Karpas-422 (cell line): Measurements from ENCODE around the gene NR2F6. TPM values are rescaled to one million over a fixed set of nuclear protein-coding genes. Genes with fewer than 3 reads are reported as not detected.

ENCODE experiments used
- DNase-seq: peaks from one replicate; pipeline ENCODE4 v3.0.0-alpha.2; 2015
- H2AFZ ChIP-seq: fragments of 200-600 bp; sonication (generic); 2 replicates; pipeline ENCODE4 v1.6.1; 2014; ENCODE audit warnings: antibody characterized with exemption, low read length, mixed read lengths
- H3K27ac ChIP-seq: fragments of 200-600 bp; sonication (generic); 2 replicates; pipeline ENCODE4 v1.5.1; 2014; ENCODE audit warnings: mild to moderate bottlenecking, low read length, moderate library complexity
- H3K27me3 ChIP-seq: fragments of 200-600 bp; sonication (generic); 2 replicates; pipeline ENCODE4 v1.6.1; 2014; ENCODE audit warnings: low read length, mixed read lengths
- H3K36me3 ChIP-seq: fragments of 200-600 bp; sonication (generic); 2 replicates; pipeline ENCODE4 v1.6.1; 2014; ENCODE audit warnings: low read length, mixed read lengths; ENCODE audit not compliant: insufficient read depth
- H3K4me1 ChIP-seq: fragments of 200-600 bp; sonication (generic); 2 replicates; pipeline ENCODE4 v1.6.1; 2014; ENCODE audit warnings: mild to moderate bottlenecking, low read length, mixed read lengths
- H3K4me2 ChIP-seq: fragments of 200-600 bp; sonication (generic); 2 replicates; pipeline ENCODE4 v1.6.1; 2014; ENCODE audit warnings: low read length, low read depth, mild to moderate bottlenecking; ENCODE audit not compliant: poor library complexity, severe bottlenecking
- H3K4me3 ChIP-seq: fragments of 200-600 bp; sonication (generic); 2 replicates; pipeline ENCODE4 v1.5.1; 2014; ENCODE audit warnings: mild to moderate bottlenecking, antibody characterized with exemption, low read length, mixed read lengths
- H3K79me2 ChIP-seq: fragments of 200-600 bp; sonication (generic); 2 replicates; pipeline ENCODE4 v1.6.1; 2014; ENCODE audit warnings: mild to moderate bottlenecking, low read length, mixed read lengths
- H3K9ac ChIP-seq: fragments of 200-600 bp; sonication (generic); 2 replicates; pipeline ENCODE4 v1.6.0; 2014; ENCODE audit warnings: low read length
- H3K9me2 ChIP-seq: fragments of 200-600 bp; sonication (generic), shearing (Covaris generic); replicated peaks from 2 replicates; pipeline ENCODE4 v1.6.0; 2014; ENCODE audit warnings: mild to moderate bottlenecking, low read length, moderate library complexity; ENCODE audit not compliant: insufficient read depth
- H3K9me3 ChIP-seq: fragments of 300-700, 200-600 bp; sonication (generic); 2 replicates; pipeline ENCODE4 v1.6.1; 2014; ENCODE audit warnings: low read length, mixed read lengths
- H4K20me1 ChIP-seq: fragments of 200-600 bp; sonication (generic); 2 replicates; pipeline ENCODE4 v1.6.1; 2014; ENCODE audit warnings: mild to moderate bottlenecking, antibody characterized with exemption, low read length, low read depth; ENCODE audit not compliant: insufficient read depth
- total RNA-seq: library from RNA; depleted of rRNA; stranded (reverse); fragments of >200 nt; shearing (Covaris generic); gene quantifications from 2 replicates; pipeline ENCODE4 v1.2.3, GENCODE V29; 2014; ENCODE audit warnings: low replicate concordance

Gene NR2F6
- total RNA-seq, 1 experiment from 2014 or later, result 8.6 TPM

- DNase-seq, result peak; percentile 87
- H3K4me1 ChIP-seq, result peaks cover 13% of the 10 kb centered on the region
- no peak overlapping the region for H3K4me3 ChIP-seq
- H3K9me2 ChIP-seq, result no peaks in the 10 kb centered on the region
- peaks cover 30% of the 10 kb centered on the region for H3K36me3 ChIP-seq
- H2AFZ ChIP-seq, result no peak overlapping the region
- no peaks in the 10 kb centered on the region for H3K27me3 ChIP-seq
- H4K20me1 ChIP-seq, result no peaks in the 10 kb centered on the region
- no peaks in the 10 kb centered on the region for H3K79me2 ChIP-seq
- H3K27ac ChIP-seq, result no peak overlapping the region
- no peak overlapping the region for H3K9ac ChIP-seq
- H3K4me2 ChIP-seq, result no peak overlapping the region
- no peaks in the 10 kb centered on the region for H3K9me3 ChIP-seq
These were observed 40.2 kb downstream of the NR2F6 start for GRCh38 chr19:17205237-17206140.

DNA sequence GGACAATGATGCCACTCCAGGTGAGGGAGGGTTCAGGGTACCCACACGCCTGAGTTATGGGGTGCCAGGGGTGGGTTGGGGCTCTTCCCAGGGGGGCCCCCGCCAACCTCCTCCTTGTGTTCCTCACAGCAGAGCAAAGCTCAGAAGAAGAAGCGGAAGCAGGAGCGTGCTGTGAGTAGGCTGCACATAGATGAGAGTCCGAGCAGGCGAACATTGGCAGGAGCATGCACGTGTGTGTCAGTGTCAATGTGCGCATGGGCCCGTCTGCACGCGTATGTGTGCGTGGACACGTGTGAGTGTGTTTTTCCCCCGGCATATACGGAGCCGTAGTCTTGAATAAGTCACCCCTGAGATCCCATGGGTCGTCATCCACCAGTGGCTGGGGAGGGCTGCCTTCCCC, 43.0 kb downstream of the NR2F6 start:
- H3K4me1 ChIP-seq, result peaks cover 4% of the 10 kb centered on the region
- DNase-seq, result no peak
- H4K20me1 ChIP-seq, result no peaks in the 10 kb centered on the region
- H3K79me2 ChIP-seq, result no peaks in the 10 kb centered on the region
- no peak overlapping the region for H3K4me2 ChIP-seq
- H3K36me3 ChIP-seq, result peaks cover 36% of the 10 kb centered on the region
- H3K4me3 ChIP-seq, result no peak overlapping the region
- H2AFZ ChIP-seq, result no peak overlapping the region
- H3K27me3 ChIP-seq, result no peaks in the 10 kb centered on the region
- no peak overlapping the region for H3K27ac ChIP-seq
- H3K9me3 ChIP-seq, result no peaks in the 10 kb centered on the region
- H3K9me2 ChIP-seq, result no peaks in the 10 kb centered on the region
- no peak overlapping the region for H3K9ac ChIP-seq

DNA sequence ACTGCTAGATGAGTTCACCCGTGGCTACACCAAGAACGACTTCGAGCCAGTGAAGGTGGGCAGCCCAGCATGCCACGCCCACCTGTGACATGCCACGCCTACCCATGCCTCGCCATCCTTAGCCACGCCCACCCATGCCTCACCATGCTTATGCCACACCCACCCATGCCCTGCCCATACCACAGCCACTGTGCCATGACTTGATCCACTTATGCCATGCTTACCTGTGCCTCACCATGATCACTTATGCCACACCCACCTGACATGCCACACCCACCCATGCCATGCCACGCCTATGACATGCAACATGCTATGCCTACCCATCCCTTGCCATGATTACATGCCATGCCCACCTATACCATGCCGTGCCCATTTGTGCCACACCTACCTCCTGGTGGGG, 43.5 kb downstream of the NR2F6 start:
- no peak overlapping the region for H3K4me2 ChIP-seq
- peaks cover 4% of the 10 kb centered on the region for H3K4me1 ChIP-seq
- H3K9me3 ChIP-seq, result no peaks in the 10 kb centered on the region
- H3K36me3 ChIP-seq, result peaks cover 36% of the 10 kb centered on the region
- DNase-seq, result peak; percentile 80
- no peak overlapping the region for H3K4me3 ChIP-seq
- no peak overlapping the region for H3K27ac ChIP-seq
- H3K9ac ChIP-seq, result no peak overlapping the region
- H4K20me1 ChIP-seq, result no peaks in the 10 kb centered on the region
- H3K27me3 ChIP-seq, result no peaks in the 10 kb centered on the region
- no peak overlapping the region for H2AFZ ChIP-seq
- no peaks in the 10 kb centered on the region for H3K79me2 ChIP-seq
- H3K9me2 ChIP-seq, result no peaks in the 10 kb centered on the region

DNA sequence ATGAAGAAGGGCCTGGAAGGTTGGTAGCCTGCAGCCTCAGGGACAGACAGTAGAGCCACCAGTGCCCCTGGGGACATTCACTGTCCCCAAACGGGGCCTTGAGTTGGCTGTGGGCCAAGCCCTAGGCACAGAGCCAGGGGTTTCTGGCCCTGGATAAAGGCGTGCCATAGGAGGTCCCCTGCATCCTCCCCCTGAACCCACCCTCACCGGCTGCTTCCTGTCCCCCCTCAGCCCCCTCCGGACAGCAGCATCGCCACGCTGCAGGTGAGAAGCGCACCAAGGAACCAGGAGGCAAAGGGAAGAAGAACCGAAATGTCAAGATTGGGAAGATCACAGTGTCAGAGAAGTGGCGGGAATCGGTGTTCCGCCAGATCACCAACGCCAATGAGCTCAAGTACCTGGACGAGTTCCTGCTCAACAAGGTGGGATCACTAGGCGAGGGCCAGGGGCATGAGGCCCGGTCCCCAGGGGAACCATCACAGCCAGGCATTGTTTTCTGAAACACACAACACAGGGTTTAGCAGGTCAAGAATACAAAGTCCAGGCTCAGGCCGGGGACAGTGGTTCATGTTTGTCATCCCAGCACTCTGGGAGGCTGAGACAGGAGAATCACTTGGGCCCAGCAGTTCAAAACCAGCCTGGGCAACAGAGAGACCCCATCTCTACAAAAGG, 45.2 kb downstream of the NR2F6 start:
- peaks cover 36% of the 10 kb centered on the region for H3K36me3 ChIP-seq
- no peak overlapping the region for H3K4me2 ChIP-seq
- no peak overlapping the region for H3K4me3 ChIP-seq
- H3K27ac ChIP-seq, result no peak overlapping the region
- no peaks in the 10 kb centered on the region for H3K27me3 ChIP-seq
- H3K4me1 ChIP-seq, result peaks cover 4% of the 10 kb centered on the region
- H3K79me2 ChIP-seq, result no peaks in the 10 kb centered on the region
- H3K9me3 ChIP-seq, result no peaks in the 10 kb centered on the region
- no peaks in the 10 kb centered on the region for H3K9me2 ChIP-seq
- no peak overlapping the region for H3K9ac ChIP-seq
- no peak overlapping the region for H2AFZ ChIP-seq
- DNase-seq, result no peak
- no peaks in the 10 kb centered on the region for H4K20me1 ChIP-seq

GRCh38 chr19:17197666-17198065, 48.1 kb downstream of the NR2F6 start:
- H3K27ac ChIP-seq, result no peak overlapping the region
- no peaks in the 10 kb centered on the region for H3K79me2 ChIP-seq
- H3K36me3 ChIP-seq, result peaks cover 28% of the 10 kb centered on the region
- H3K27me3 ChIP-seq, result no peaks in the 10 kb centered on the region
- no peaks in the 10 kb centered on the region for H3K9me2 ChIP-seq
- H2AFZ ChIP-seq, result no peak overlapping the region
- H3K4me2 ChIP-seq, result no peak overlapping the region
- H3K4me3 ChIP-seq, result no peak overlapping the region
- no peak overlapping the region for H3K9ac ChIP-seq
- peaks cover 4% of the 10 kb centered on the region for H3K4me1 ChIP-seq
- H3K9me3 ChIP-seq, result no peaks in the 10 kb centered on the region
- no peak for DNase-seq
- no peaks in the 10 kb centered on the region for H4K20me1 ChIP-seq

- H3K4me3 ChIP-seq, result no peak overlapping the region
These were observed 49.1 kb downstream of the NR2F6 start for GRCh38 chr19:17196610-17197009.

GRCh38 chr19:17195106-17195505, 50.6 kb downstream of the NR2F6 start:
- H3K36me3 ChIP-seq, result peaks cover 22% of the 10 kb centered on the region

More at GRCh38 chr19:17196610-17197009, 49.1 kb downstream of the NR2F6 start:
- H3K9ac ChIP-seq, result no peak overlapping the region
- peaks cover 5% of the 10 kb centered on the region for H3K4me1 ChIP-seq
- no peaks in the 10 kb centered on the region for H3K27me3 ChIP-seq
- no peaks in the 10 kb centered on the region for H3K9me2 ChIP-seq
- H3K9me3 ChIP-seq, result no peaks in the 10 kb centered on the region
- no peak overlapping the region for H2AFZ ChIP-seq
- peaks cover 20% of the 10 kb centered on the region for H3K36me3 ChIP-seq
- no peak for DNase-seq
- no peaks in the 10 kb centered on the region for H4K20me1 ChIP-seq
- H3K79me2 ChIP-seq, result no peaks in the 10 kb centered on the region
- no peak overlapping the region for H3K27ac ChIP-seq
- H3K4me2 ChIP-seq, result no peak overlapping the region

DNA sequence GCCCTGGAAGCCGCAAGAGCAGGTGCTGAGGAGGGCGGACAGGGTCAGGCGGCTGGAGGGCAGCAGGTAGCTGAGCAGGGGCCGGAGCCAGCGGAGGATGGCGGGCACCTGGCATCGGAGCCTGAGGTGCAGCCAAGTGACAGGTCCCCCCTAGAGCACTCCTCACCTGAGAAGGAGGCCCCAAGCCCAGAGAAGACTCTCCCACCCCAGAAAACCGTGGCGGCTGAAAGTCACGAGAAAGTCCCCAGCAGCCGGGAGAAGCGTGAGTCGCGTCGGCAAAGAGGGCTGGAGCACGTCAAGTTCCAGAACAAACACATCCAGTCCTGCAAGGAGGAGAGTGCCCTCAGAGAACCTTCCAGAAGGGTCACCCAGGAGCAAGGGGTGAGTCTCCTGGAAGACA, 51.1 kb downstream of the NR2F6 start:
- H2AFZ ChIP-seq, result no peak overlapping the region
- no peaks in the 10 kb centered on the region for H3K9me3 ChIP-seq
- peaks cover 8% of the 10 kb centered on the region for H3K4me1 ChIP-seq
- no peak overlapping the region for H3K27ac ChIP-seq
- H4K20me1 ChIP-seq, result no peaks in the 10 kb centered on the region
- H3K4me3 ChIP-seq, result no peak overlapping the region
- H3K9ac ChIP-seq, result no peak overlapping the region
- H3K79me2 ChIP-seq, result no peaks in the 10 kb centered on the region
- no peaks in the 10 kb centered on the region for H3K27me3 ChIP-seq
- H3K36me3 ChIP-seq, result peaks cover 20% of the 10 kb centered on the region
- DNase-seq, result no peak
- no peaks in the 10 kb centered on the region for H3K9me2 ChIP-seq
- no peak overlapping the region for H3K4me2 ChIP-seq

More at GRCh38 chr19:17195106-17195505, 50.6 kb downstream of the NR2F6 start:
- DNase-seq, result no peak
- Histone ChIP-seq H3K4me3 (no peak overlapping the region), H3K9ac (no peak overlapping the region), H3K27me3 (no peaks in the 10 kb centered on the region), H3K4me1 (peaks cover 11% of the 10 kb centered on the region), H4K20me1 (no peaks in the 10 kb centered on the region), H3K9me2 (no peaks in the 10 kb centered on the region), H3K27ac (no peak overlapping the region), H3K9me3 (no peaks in the 10 kb centered on the region), H2AFZ (no peak overlapping the region), H3K79me2 (no peaks in the 10 kb centered on the region), H3K4me2 (no peak overlapping the region)
